HG02763 (cell line): Measurements from ENCODE around the gene TBL3.
"Not testable (repeated sequence)": the region's sequence is repeated elsewhere in the genome, so short reads cannot be mapped to it uniquely, and the experiment has no call there.

Source experiments
- ATAC-seq: cut with Tn5 transposase; IDR thresholded peaks from one replicate; pipeline ENCODE4 v1.9.1; 2021; ENCODE audit warnings: mild to moderate bottlenecking, moderate library complexity; ENCODE audit not compliant: unreplicated experiment

The TBL3 gene

GRCh38 chr16:1971796-1972489, at the start of gene TBL3:
Gene TBL3, plus strand, starts transcription at chr16:1972053. Its CDS starts 112 bp downstream, at chr16:1972165.
- peak; percentile 80 for ATAC-seq

- no peak for ATAC-seq
Measured at GRCh38 chr16:1922357-1922756, 49.5 kb upstream of the TBL3 start.

- ATAC-seq, result no peak
Measured at GRCh38 chr16:1923299-1924034, 48.4 kb upstream of the TBL3 start.

GRCh38 chr16:1924095-1924494, 47.8 kb upstream of the TBL3 start:
- ATAC-seq, result no peak

GRCh38 chr16:1926271-1926670, 45.6 kb upstream of the TBL3 start:
- no peak for ATAC-seq

- ATAC-seq, result no peak
Measured at GRCh38 chr16:1929105-1929504, 42.7 kb upstream of the TBL3 start.

GRCh38 chr16:1929578-1930337, 42.1 kb upstream of the TBL3 start:
- peak; percentile 90 for ATAC-seq

- ATAC-seq, result no peak
Measured at GRCh38 chr16:1930338-1930720, 41.5 kb upstream of the TBL3 start.

- ATAC-seq, result no peak
Measured at GRCh38 chr16:1932050-1933028, 39.5 kb upstream of the TBL3 start.

- no peak for ATAC-seq
Measured at GRCh38 chr16:1933097-1933661, 38.7 kb upstream of the TBL3 start.

GRCh38 chr16:1936945-1937479, 34.8 kb upstream of the TBL3 start:
- no peak for ATAC-seq

GRCh38 chr16:1938316-1938715, 33.5 kb upstream of the TBL3 start:
- ATAC-seq, result no peak

GRCh38 chr16:1938910-1939309, 32.9 kb upstream of the TBL3 start:
- ATAC-seq, result no peak

- not testable (repeated sequence) for ATAC-seq
Measured at GRCh38 chr16:1939833-1940232, 32.0 kb upstream of the TBL3 start.

- ATAC-seq, result no peak
Measured at GRCh38 chr16:1940273-1941161, 31.3 kb upstream of the TBL3 start.

- ATAC-seq, result no peak
Measured at GRCh38 chr16:1941162-1942046, 30.4 kb upstream of the TBL3 start.

- ATAC-seq, result no peak
Measured at GRCh38 chr16:1942047-1942809, 29.6 kb upstream of the TBL3 start.
